GM19043 (cell line): Measurements from ENCODE around the gene FEN1.

Experiments
- ATAC-seq: cut with Tn5 transposase; IDR thresholded peaks from one replicate; pipeline ENCODE4 v1.9.1; 2021; ENCODE audit warnings: low read depth; ENCODE audit not compliant: unreplicated experiment

The FEN1 gene

DNA sequence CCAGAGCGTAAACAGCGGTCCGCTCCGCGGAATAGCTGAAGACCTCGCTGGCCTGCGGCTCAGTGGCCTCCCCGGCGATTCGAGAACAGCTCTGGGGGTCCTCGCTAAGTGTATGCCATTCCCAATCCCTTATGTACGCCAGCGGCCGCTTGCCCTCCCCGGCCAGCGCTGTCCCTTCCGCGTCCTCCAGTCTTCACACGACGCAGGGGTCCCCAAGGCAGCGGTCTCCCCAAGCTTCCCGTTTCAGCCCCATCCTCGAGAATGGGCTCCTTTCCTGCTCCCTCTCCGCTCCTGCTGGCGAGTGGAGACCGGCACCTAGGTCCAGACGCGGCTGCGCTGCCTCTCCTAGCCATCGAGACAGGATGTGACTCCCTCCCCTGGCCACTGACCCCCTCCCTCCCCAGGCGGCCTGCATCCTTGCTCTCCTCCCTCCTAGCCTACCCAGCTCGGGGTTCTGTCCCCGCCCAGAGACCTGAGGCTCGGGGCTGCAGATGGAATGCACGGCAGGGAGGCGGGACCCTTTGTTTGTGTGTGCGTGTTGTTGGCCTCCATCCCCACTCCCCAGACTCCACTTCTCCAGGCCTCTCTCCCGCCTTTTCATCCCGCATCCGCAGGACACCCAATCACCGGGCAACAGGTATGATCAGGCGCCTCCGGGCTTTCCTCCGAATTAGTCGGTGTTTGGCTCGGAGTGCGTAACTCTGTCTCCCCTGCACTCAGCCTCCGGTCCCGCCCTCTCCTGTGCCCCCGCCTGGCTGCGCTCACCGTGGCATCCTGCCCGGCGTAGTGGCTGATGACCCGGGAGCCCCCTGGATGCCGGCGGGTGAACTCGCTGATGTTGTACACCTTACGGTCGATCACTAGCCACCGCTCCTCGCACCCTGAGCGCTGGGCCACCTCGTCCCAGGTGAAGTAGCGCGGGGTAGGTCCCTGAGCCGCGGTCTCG lies 23.4 kb downstream of the FEN1 start:
- ATAC-seq = peak; percentile 21

DNA sequence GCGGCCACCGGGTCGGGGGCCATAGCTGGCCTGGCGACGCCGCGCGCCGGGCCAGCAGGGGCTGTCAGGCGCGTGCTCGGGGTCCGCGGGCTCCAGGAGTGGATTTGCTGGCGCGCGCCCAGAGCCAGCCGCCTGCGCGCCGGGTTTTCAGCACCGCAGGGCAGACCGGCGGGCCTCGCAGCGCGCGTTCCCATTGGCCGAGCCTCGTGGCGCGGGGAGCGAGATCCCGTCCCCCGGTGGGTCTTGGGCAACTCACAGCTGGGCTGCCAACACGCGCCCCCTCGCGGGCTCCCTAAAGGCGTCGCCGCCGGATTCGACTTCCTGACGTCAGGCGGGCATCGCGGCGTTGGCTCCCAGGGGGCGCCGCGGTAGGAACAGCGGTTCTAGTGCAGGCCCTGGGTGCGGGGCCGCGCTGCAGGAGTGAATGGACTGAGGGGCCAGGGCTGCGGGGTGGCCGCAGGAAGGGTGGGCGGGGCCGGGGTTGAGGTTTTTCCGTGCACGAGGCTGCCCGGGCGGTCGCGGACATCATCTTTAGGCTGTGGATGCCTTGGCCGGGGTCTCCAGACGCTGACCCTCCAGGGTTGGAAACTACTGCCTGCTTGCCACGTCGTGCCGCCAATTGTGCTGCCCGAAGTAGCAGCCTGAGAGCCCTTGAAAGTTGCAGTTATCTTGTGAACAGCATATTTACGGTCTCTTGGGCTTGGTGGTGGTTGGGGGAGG lies 24.2 kb downstream of the FEN1 start, which contains the start of gene FADS1:
Gene FADS1 (minus strand): TSS at position 268 of the 720 bp plus-strand sequence. CDS start 74 bp downstream, at position 194.
- ATAC-seq = peak; percentile 44

DNA sequence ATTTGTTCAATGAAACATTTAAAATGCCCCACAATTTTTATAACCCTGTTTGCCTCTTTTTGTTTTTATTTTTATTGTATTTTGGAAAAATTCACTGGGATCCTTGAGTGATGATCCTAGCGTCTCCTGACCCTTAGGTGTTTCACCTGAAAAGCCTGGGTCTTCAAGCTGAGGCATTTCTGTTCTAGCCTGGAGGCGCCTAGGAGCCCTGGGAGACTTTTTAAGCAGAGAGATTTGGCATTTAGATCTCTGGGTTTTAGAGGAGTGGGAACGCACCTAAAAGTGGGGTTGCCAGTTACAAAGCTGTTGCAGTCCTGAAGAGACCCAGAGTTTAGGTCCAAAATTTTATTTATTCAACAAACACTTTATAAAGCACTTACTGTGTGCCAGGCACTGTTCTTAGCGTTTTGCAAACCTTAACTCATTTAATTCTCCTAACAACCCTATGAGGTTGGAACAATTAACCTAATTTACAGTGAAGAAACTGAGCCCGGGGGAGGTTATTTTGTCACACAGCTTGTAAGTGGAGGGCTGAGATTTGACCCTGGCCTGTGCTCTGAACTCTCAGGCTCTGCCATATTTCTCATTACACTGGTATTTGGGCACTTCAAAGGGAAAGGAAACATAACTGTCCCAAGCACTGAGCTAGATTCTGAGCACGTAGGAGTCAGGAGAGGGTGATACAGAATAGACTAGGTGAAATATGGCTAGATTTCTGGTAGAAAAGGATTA lies 24.9 kb downstream of the FEN1 start:
- no peak for ATAC-seq

DNA sequence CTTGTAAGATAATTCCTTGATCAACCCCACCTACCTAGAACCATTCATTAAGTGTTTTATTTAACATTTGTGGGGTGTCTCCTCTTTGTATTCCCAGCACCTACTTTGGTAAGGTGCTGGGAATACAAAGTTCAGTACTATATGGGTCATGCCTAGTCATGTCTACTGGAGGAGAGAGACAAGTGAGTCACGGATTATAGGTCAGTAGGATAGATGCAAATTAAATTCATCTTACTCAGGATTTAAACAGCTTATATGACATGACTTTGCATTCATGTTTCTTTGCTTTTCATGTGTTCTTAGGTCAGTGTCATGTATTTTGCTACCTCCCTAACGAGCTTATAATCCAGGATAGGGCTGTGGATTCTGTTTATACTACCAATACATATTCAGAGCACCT lies 27.5 kb downstream of the FEN1 start:
- ATAC-seq = no peak

DNA sequence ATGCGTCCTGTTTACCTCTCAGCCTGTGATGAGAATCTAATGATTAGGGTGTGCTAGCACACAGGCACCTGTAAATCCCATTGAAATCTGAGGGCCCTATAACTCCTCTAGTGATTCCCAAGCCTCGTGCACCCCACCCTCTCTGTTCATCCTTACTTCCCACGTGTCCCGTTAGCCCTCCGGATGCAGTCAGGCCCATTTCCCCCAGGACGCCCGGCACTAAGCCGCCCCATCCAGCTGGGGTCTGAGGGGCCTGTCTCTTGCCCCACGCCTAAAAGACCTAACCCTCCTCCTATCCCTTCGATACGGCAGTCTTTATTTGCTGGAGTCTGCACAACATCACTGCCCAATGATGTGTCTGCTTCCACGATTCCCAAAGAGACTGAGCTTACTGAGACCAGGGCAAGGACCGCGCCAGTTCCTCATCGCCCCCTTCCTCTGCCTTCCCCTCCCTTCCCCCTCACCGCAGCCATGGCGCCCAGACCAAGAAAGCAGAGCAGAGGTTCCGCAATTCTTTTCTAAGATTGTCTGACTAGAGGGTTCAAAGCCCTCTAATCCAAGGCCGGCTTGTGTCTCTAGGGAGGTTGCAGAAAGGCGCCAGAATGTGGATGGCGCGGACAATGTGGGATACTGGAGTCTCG lies 34.3 kb downstream of the FEN1 start:
- ATAC-seq = peak; percentile 6

DNA sequence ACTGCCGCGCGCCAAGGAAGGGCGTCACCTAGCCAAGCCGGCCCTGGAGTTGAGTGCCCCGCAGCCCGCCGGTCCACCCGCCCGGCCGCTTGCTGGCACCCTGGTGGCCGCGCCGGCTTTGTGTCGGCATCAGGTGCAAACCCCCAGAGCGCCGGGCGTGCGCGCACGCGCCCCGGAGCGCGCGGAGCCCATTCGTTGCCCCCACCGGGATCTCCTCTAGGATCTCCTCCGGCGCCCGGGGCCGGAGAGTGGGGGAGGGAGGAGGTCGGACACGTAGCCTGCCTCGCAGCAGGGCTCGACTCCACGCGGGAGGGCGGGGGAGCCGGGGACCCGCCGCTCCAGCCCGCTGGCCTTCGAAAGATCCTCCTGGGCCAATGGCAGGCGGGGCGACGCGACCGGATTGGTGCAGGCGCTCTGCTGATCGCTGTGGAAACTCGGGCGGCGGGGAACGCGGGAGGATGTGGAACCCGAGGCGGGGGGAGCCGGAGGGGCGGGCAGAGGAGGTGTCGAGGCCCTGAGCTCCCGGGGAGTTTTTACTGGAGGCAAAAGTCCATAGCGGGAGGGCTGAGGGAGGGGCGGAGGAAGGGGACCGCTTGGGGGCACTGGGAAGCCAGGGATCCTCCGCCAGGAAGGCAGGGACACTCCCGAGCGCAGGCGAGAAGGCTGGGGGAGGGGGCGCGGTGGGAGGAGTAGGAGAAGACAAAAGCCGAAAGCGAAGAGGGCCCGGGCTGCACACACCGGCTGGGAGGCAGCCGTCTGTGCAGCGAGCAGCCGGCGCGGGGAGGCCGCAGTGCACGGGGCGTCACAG lies 35.1 kb downstream of the FEN1 start, which contains the start of gene FADS2:
Gene FADS2 (plus strand): TSS at position 730 of the 808 bp plus-strand sequence. CDS start 91 bp downstream, outside the sequence.
- ATAC-seq = peak; percentile 65

DNA sequence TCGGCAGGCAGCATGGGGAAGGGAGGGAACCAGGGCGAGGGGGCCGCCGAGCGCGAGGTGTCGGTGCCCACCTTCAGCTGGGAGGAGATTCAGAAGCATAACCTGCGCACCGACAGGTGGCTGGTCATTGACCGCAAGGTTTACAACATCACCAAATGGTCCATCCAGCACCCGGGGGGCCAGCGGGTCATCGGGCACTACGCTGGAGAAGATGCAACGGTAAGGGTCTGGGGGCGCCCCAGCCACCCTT lies 35.6 kb downstream of the FEN1 start:
- no peak for ATAC-seq

DNA sequence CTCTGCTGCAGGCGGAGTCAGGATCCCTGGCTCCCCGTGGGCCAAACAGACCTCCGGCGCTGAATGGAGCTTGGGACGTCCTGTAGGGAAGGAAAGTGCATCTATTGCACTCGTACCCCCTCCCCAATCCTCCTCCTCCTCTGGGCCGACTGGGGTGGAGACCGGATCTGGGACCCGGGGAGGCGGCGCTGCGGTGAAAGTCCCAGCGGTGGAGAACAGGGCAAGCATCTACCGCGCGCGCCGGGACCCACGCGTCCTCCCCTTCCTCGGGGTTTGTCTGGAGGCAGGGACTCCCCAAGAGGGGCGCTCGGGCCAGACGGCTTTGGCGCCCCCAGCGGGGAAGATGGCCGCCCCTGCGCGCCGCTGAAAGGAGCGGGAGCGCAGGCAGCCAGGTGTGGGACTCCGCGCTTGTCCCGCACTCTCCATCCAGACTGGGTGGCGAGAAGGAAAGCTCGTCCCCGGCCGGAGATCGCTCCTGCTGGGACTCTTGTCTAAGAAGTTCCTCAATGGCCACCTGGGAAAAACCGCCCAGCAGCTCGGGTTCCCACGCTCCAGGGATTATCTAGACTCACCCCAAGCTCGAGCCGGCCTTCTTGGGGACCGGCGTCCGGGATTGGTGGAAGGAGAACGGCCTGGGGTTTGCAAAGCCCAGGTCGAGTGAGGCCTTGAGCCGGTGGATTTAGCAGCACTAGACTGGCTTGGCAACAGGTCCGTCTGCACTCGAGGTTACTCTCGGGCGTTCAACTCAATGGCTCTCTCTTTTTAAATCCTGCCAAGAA lies 36.1 kb downstream of the FEN1 start:
- ATAC-seq = no peak

DNA sequence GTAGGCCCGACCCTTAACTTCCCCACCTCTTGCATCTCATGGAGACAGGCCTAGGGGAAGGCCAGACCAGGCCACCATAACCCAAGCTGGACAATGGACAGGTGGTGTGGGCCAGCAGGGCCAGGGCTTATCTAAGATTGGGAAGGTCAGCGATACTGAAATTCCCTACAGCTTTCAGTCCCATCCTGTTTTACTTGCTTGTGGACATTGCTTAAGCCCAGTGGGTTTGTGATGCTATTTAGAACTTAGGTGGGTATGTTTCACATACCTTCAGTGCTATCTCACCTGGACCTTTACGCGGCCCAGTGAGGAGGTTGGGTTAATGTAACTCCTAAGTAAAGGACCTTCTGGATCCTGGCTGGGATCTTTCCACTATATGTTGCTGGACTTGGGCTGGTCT lies 37.1 kb downstream of the FEN1 start:
- ATAC-seq = no peak

DNA sequence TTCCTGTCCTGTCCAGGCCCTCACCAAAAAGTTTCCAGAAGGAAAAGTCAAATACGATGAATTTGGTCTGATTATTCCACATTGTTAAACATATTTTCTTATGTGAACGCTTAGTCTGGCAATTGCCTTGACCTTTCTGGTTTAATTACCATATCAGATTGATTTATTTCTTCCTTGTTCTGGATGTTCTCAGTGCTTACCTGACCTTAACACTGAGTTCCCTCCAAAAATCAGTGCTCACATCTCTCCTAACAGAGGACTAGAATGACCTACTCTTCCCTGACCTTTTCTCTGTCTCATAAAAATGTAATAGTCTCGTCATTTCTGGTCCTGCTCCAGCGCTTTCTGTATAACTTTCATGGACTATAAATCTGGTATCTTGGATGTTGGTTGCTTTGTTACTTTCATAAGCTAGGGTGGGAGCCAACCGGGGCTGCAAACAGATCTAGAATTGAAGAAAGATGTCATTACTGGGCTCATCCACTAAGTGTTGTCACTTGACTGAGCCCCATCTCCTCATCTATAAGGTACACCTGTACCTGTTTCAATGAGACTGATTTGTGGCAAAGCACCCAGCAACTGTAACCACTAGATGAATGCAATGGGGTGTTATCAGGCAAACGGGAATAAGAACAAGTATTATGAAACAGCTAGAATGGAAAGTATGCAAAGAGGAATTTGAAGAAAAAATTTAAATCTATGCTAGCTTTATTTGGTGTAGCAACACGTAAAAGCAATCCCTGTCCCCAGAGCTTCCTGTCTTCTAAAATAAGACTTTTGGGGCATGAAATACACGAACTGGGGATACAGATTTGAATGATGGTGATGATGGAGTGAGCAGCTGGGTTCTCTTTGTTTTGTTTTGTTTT lies 37.8 kb downstream of the FEN1 start:
- ATAC-seq = no peak

DNA sequence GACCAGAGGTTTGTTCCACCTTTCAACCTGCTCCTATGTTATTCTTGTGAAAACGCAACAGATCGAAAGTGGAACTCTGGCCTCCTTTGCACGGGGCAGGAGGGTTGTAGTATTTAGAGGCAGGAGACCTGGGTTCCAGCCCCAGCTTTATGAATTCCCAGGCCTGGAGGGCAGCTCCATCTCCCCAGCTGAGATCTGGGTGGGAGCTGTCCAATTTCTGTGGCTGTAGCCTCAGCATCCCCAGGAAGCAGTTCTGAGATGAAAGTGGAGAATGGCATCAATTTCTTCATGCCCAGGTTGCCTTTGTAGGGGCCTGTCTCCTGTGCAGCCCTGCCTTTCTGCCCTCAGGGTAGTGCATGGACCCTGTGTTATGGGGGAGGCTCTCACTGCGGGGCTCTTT lies 39.5 kb downstream of the FEN1 start:
- no peak for ATAC-seq

DNA sequence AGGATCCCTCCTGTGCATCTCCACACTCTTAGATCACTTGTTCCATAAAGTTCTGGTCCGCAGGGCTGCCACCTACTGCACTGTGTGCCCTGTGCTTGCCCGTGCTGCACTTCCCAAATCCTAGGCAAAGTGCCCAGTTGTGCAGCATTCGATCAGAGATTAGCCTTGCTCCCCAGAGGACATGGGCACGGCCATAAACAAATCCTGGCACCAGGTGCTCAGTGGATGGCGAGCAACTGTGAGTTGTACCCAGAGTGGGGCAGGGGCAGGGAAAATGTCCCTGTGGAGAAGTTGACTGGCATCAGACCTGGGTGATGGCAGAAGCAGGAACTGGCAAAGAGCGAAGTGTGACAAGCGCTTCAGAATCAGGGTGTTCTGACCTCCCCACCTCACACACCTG lies 40.0 kb downstream of the FEN1 start:
- ATAC-seq = no peak

DNA sequence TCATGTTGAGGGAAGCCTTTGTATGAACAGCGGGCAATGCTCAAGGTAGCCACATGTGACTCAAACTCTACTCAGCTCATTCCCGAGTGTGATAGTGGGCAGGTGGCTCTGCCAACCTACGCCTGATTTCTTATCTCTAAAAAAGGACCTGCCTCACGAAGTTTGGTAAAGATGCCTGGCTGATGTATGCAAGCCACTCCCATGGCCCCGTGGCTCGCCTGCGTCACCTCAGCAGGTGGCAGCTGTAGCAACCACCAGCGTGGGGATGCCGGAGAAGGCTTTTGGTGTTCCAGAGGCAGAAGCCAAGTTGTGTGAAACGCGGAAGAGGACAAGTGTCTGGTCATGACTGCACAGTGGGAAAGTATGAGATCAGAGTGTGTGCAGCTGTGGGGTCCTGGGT lies 40.8 kb downstream of the FEN1 start:
- no peak for ATAC-seq

DNA sequence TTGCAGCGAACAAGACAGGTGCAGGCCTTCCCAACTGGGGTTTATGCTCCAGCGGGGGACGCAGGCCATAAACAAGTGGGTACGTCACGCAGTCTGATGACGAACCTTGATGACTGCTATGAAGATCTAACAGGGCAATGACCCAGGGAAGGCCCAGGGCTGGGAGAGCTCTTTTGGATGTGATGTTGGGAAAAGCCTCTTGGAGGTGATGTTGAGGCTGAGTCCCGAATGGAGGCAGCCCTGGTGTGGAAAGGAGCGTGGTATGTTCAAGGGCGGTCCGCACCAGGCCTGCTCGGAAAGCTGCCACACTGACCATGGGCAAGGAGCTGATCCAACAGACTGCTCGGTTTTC lies 41.2 kb downstream of the FEN1 start:
- no peak for ATAC-seq

DNA sequence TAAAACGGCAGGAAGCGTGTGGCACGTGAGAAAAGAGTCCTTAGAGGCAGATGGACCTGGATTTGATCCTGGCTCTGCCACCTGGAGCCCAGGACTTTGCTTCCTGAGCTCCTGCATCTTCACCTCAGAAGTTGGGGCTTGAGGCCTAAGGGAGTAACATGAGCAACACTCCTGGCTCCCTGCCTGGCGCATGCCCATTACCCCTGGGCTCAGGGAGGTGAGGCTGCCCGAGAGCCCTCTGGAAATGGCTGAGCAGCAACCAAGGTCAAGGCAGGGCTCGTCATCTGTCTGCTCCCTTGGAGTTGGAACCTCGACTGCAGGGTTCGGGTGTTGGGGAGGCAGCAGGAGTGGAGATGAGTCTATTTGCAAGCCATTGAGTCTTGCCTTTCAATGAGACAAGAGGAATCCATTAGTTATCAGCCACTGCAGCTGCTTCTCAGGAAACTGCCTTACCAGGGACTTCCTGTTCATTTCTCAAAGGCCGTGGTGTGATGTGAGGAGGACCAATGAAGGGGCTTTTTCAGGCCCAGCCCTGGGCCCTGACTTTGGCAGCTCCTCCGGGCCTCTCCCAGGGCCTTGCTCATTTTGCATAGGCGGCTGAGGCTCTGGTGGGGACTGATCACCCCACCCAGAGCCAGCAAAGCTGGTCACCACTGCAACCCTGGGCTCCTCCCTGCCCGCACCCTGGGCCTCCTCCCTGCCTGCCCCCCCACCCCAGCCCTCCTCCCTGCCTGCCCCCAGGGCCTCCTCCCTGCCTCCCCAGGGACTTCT lies 41.8 kb downstream of the FEN1 start:
- peak; percentile 86 for ATAC-seq

DNA sequence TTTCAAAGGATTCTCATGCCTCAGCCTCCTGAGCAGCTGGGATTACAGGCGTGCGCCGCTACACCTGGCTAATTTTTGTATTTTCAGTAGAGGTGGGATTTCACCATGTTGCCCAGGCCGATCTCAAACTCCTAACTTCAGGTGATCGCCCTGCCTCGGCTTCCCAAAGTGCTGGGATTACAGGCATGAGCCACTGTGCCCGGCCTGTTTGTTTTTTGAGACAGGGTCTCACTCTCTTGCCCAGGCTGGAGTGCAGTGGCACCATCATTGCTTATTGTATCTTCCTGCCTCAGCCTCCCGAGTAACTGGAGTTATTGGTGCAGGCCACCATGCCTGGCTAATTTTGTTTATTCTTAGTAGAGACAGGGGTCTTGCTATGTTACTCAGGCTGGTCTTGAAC lies 43.5 kb downstream of the FEN1 start:
- no peak for ATAC-seq

DNA sequence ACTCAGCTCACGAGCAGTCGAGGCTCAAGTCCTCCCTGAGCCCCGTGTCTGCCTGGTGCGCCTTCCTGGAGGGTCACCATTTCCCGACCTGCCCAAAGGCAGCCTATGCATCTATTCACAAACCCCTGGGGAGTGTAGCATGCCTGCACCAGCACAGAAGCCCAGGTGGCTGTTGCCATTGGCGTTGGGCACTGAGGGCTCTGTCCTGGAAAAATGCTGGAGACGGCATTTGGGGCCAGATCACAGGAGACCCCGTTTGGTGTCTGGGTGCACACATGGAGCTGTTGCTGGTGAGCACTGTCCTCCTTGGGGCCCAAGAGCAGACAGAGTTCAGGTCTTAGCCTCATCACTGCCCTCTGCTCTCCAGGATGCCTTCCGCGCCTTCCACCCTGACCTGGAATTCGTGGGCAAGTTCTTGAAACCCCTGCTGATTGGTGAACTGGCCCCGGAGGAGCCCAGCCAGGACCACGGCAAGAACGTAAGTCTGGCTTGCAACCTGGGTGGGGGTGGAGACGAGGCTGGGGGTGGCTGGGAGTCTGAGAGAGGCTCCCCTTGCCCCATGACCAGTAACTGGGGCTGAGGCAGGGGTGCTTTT lies 44.8 kb downstream of the FEN1 start:
- ATAC-seq = no peak
